Ovary (tissue), 3 donors: ENCODE results near the gene PMPCA.

Source experiments
- CTCF ChIP-seq, 3 donors: fragments of 450-650 bp in 2 of 3; fragments of 200-600 bp in 1 of 3; IDR thresholded peaks; one replicate each; pipeline versions ENCODE4 v1.5.1 to v1.8.0; 2016 to 2022; ENCODE audit warnings: antibody characterized with exemption in 3 of 3, mild to moderate bottlenecking in 1 of 3
- EP300 ChIP-seq: sonication (generic); formaldehyde crosslinking; IDR thresholded peaks from one replicate; pipeline ENCODE4 v1.6.1; 2017; ENCODE audit warnings: antibody characterized with exemption
- donor health status: DM: no; HTN: no; CAD: no.

- TF ChIP-seq EP300 (no peak), CTCF (IDR thresholded peaks at IDR 0.05) (no peak)
Measured at GRCh38 chr9:136460772-136461325, 50.4 kb downstream of the PMPCA start.
